B cell (primary cell): Measurements from ENCODE around the gene SLC26A3. TPM values are rescaled to one million over a fixed set of nuclear protein-coding genes. Genes with fewer than 3 reads are reported as not detected.

Source experiments
- ATAC-seq: fragments of 200-7000 bp; cut with Tn5 transposase; one replicate; pipeline ENCODE4 v1.10.0; 2021; ENCODE audit warnings: low read depth, mild to moderate bottlenecking, moderate number of reproducible peaks, moderate library complexity
- CTCF ChIA-PET: fragments of 350-600 bp; sonication (Branson Sonifier 250); formaldehyde crosslinking; loops from one replicate; lab custom pipeline; 2021; ENCODE audit warnings: antibody characterized with exemption, inconsistent platforms; lab: Charles Lee
- POLR2A ChIA-PET: fragments of 350-600 bp; sonication (Branson Sonifier 250); formaldehyde crosslinking; loops from one replicate; lab custom pipeline; 2021; ENCODE audit warnings: antibody characterized with exemption; lab: Charles Lee
- DNase-seq: peaks from one replicate; pipeline ENCODE4 v3.0.0; 2013
- H2AFZ ChIP-seq: 2 replicates; pipeline ENCODE4 v1.6.1; 2012; ENCODE audit warnings: mild to moderate bottlenecking, low read depth, low read length; ENCODE audit not compliant: insufficient read depth, poor library complexity, severe bottlenecking
- H3K27ac ChIP-seq, 2 donors: 1 replicate in 1 of 2; 2 replicates in 1 of 2; pipeline ENCODE4 v1.5.1; 2012 to 2013; ENCODE audit warnings: low read length in 2 of 2, mild to moderate bottlenecking in 2 of 2, moderate library complexity in 1 of 2
- H3K27me3 ChIP-seq, 4 experiments: fragments of 200-600 bp in 1 of 4; sonication (generic) in 1 of 4; replicated peaks in 1 of 4; 1 replicate in 2 of 4; 2 replicates in 2 of 4; pipeline versions ENCODE4 v1.6.1 to v1.7.0; 2013 to 2016; ENCODE audit warnings: low read length in 3 of 4, mild to moderate bottlenecking in 2 of 4, mixed read lengths in 1 of 4, moderate library complexity in 1 of 4; ENCODE audit not compliant: insufficient read depth in 4 of 4, control insufficient read depth in 3 of 4; ENCODE audit errors: control extremely low read depth in 1 of 4
- H3K36me3 ChIP-seq, 2 experiments: replicated peaks in 1 of 2; 1 replicate in 1 of 2; 2 replicates in 1 of 2; pipeline versions ENCODE4 v1.6.1 to v1.7.1; 2013; ENCODE audit warnings: low read length in 1 of 2; ENCODE audit not compliant: insufficient read depth in 2 of 2, control insufficient read depth in 1 of 2; ENCODE audit errors: control extremely low read depth in 1 of 2, extremely low read depth in 1 of 2
- H3K4me1 ChIP-seq, 2 donors: fragments of 200-600 bp in 1 of 2; sonication (generic) in 1 of 2; 1 replicate in 1 of 2; 2 replicates in 1 of 2; pipeline versions ENCODE4 v1.5.1 to v1.6.1; 2013 to 2017; ENCODE audit warnings: low read length in 2 of 2; ENCODE audit not compliant: control insufficient read depth in 2 of 2, insufficient read depth in 2 of 2
- H3K4me2 ChIP-seq: replicated peaks from 2 replicates; pipeline ENCODE3; 2012; ENCODE audit warnings: mild to moderate bottlenecking, low read depth, low read length; ENCODE audit not compliant: poor library complexity, severe bottlenecking
- H3K4me3 ChIP-seq, 5 experiments: fragments of 200-600 bp in 1 of 5; sonication (generic) in 1 of 5; 1 replicate in 3 of 5; 2 replicates in 2 of 5; pipeline versions ENCODE4 v1.5.1 to v1.7.0; 2011 to 2016; ENCODE audit warnings: low read length in 4 of 5, mild to moderate bottlenecking in 4 of 5, low read depth in 2 of 5, control low read depth in 1 of 5, moderate library complexity in 1 of 5; ENCODE audit not compliant: insufficient read depth in 1 of 5; ENCODE audit errors: control extremely low read depth in 1 of 5, extremely low read depth in 1 of 5
- H3K79me2 ChIP-seq: fragments of 200-600 bp; sonication (generic); one replicate; pipeline ENCODE4 v1.6.0; 2016; ENCODE audit warnings: low read length; ENCODE audit not compliant: control insufficient read depth, insufficient read depth
- H3K9ac ChIP-seq: fragments of 200-600 bp; sonication (generic); 2 replicates; pipeline ENCODE4 v1.6.1; 2017; ENCODE audit warnings: mild to moderate bottlenecking, low read length, moderate library complexity
- H3K9me3 ChIP-seq, 3 donors: one replicate each; pipeline versions ENCODE4 v1.6.1 to v1.7.1; 2013; ENCODE audit warnings: low read length in 2 of 3; ENCODE audit not compliant: control insufficient read depth in 2 of 3, insufficient read depth in 1 of 3; ENCODE audit errors: control extremely low read depth in 1 of 3
- H4K20me1 ChIP-seq: 2 replicates; pipeline ENCODE4 v1.6.0; 2012; ENCODE audit warnings: mild to moderate bottlenecking, low read length; ENCODE audit not compliant: insufficient read depth, control insufficient read depth, poor library complexity, severe bottlenecking
- H3K27ac Mint-ChIP-seq: one replicate; pipeline ENCODE4 v1.8.0; 2021; ENCODE audit warnings: mixed read lengths
- H3K27me3 Mint-ChIP-seq: one replicate; pipeline ENCODE4 v1.8.0; 2021; ENCODE audit warnings: mixed read lengths
- H3K4me1 Mint-ChIP-seq: one replicate; pipeline ENCODE4 v1.8.0; 2021; ENCODE audit warnings: mixed read lengths
- H3K4me3 Mint-ChIP-seq: one replicate; pipeline ENCODE4 v1.8.0; 2021; ENCODE audit warnings: mixed read lengths
- H3K9me3 Mint-ChIP-seq: one replicate; pipeline ENCODE4 v1.8.0; 2022; ENCODE audit warnings: mixed read lengths; ENCODE audit not compliant: insufficient read depth
- CTCF ChIP-seq: fragments of 200-600 bp; IDR thresholded peaks from one replicate; pipeline ENCODE4 v1.8.0; 2022; ENCODE audit warnings: antibody characterized with exemption, mild to moderate bottlenecking
- EZH2 ChIP-seq: IDR thresholded peaks from 2 replicates; pipeline ENCODE4 v1.6.1; 2012; ENCODE audit warnings: borderline replicate concordance, low read depth, mild to moderate bottlenecking, moderate library complexity, low read length; ENCODE audit not compliant: insufficient read depth, poor library complexity, severe bottlenecking
- WGBS: methylation state at CpG from one replicate; pipeline ENCODE4 v1.1.5; 2013; ENCODE audit warnings: missing lambda C conversion rate; ENCODE audit not compliant: insufficient coverage; 5-methylcytosine and 5-hydroxymethylcytosine counted together
- intact Hi-C: fragments of 100-400 bp; cut with micrococcal nuclease; formaldehyde crosslinking; loops from one replicate; pipeline ENCODE4 v1.10.0; 2022
- polyA plus RNA-seq: library from polyadenylated mRNA; depleted of rRNA; stranded (reverse); fragments of >200 nt; gene quantifications from 2 replicates; pipeline ENCODE4 v1.2.3, GENCODE V29; 2012
- total RNA-seq, 2 donors: library from RNA; stranded (reverse); fragments of 120-200 nt in 1 of 2; gene quantifications; 1 replicate in 1 of 2; 2 replicates in 1 of 2; pipeline versions ENCODE4 v1.2.3 to v1.2.4, GENCODE V29; 2013 to 2022

SLC26A3 gene
- total and polyA plus RNA-seq, 2 donors (not counting 1 experiment from before 2014, with no cell fraction given), result not detected

- Histone ChIP-seq H3K4me1 (no peaks in the 10 kb centered on the region), H3K4me2 (no peak overlapping the region), H3K9ac (no peak overlapping the region), H3K4me3 (no peak overlapping the region), H3K27ac (no peak overlapping the region), H2AFZ (no peak overlapping the region), H3K36me3 (no peaks in the 10 kb centered on the region), H3K27me3 (no peaks in the 10 kb centered on the region), H3K9me3 (no peaks in the 10 kb centered on the region), H4K20me1 (no peaks in the 10 kb centered on the region), H3K79me2 (no peaks in the 10 kb centered on the region)
- Mint-ChIP-seq H3K27me3 (peaks cover 7% of the 10 kb centered on the region), H3K4me3 (no peak overlapping the region), H3K4me1 (no peaks in the 10 kb centered on the region), H3K27ac (no peak overlapping the region), H3K9me3 (no peaks in the 10 kb centered on the region)
- ChIA-PET POLR2A (no interaction called here), CTCF (no interaction called here)
- no peak for ATAC-seq
- DNase-seq, result no peak
- WGBS, result 83% methylated on average over 2 of the region's 3 CpGs
- TF ChIP-seq EZH2, result no peak
- no peak for TF ChIP-seq CTCF
- intact Hi-C loops, result no loop called here
These were observed 7.6 kb upstream of the SLC26A3 start for GRCh38 chr7:107810626-107811025.

- ChIA-PET POLR2A (no interaction called here), CTCF (no interaction called here)
- Mint-ChIP-seq H3K27me3 (peaks cover 14% of the 10 kb centered on the region), H3K4me3 (no peak overlapping the region), H3K27ac (no peak overlapping the region), H3K9me3 (no peaks in the 10 kb centered on the region), H3K4me1 (no peaks in the 10 kb centered on the region)
- DNase-seq (no peak), ATAC-seq (no peak)
- no peak overlapping the region for H3K9ac ChIP-seq
- H4K20me1 ChIP-seq, result no peaks in the 10 kb centered on the region
- no peaks in the 10 kb centered on the region for H3K36me3 ChIP-seq
- WGBS, result 100% methylated on average over 3 of the region's 4 CpGs
- no peak overlapping the region for H3K27ac ChIP-seq
- H3K4me1 ChIP-seq, result no peaks in the 10 kb centered on the region
- H3K9me3 ChIP-seq, result no peaks in the 10 kb centered on the region
- no peak for TF ChIP-seq EZH2
- no peak for TF ChIP-seq CTCF
- H3K79me2 ChIP-seq, result no peaks in the 10 kb centered on the region
- H2AFZ ChIP-seq, result no peak overlapping the region
- intact Hi-C loops, result no loop called here
- H3K27me3 ChIP-seq, result no peaks in the 10 kb centered on the region
- H3K4me3 ChIP-seq, result no peak overlapping the region
- H3K4me2 ChIP-seq, result no peak overlapping the region
These were observed 6.2 kb upstream of the SLC26A3 start for GRCh38 chr7:107809179-107809578.
